ENCODE data around the gene PARVG. TPM values are rescaled to one million over a fixed set of nuclear protein-coding genes. Genes with fewer than 3 reads are reported as not detected.

The PARVG gene
- total and polyA plus RNA-seq, 9 of the 15 experiments (the other 6 are each of a cell fraction or from before 2014, with no cell fraction given), result 0.35 TPM; not detected in 8

- H3K79me2 ChIP-seq (ENCODE audit: control insufficient read depth, insufficient read depth, low read length), result no peaks in the 10 kb centered on the region
- no peak overlapping the region for H3K4me2 ChIP-seq (ENCODE audit: insufficient read depth, low read length)
- 0 out of 3 replicates have a peak, but pooled peaks cover 2% of the 10 kb centered on the region for H3K36me3 ChIP-seq (ENCODE audit: control insufficient read depth, insufficient read depth, low read length)
- BruUV-seq (replicated peaks), result no TSS peak
- intact Hi-C loops (cut with micrococcal nuclease) (no loop called here), in situ Hi-C loops (cut with MboI) (no loop called here)
- H3K9me3 ChIP-seq (replicated peaks; ENCODE audit: control insufficient read depth, insufficient read depth, low read depth, low read length), result no peaks in the 10 kb centered on the region
- H4K20me1 ChIP-seq (replicated peaks; ENCODE audit: control insufficient read depth, insufficient read depth, low read length), result no peaks in the 10 kb centered on the region
- peaks cover 5% of the 10 kb centered on the region for H3K9me1 ChIP-seq (ENCODE audit: control insufficient read depth, insufficient read depth, low read length)
- H3K27me3 ChIP-seq (ENCODE audit: control insufficient read depth in 2 of 2, insufficient read depth in 2 of 2, low read length in 2 of 2), result no peaks in the 10 kb centered on the region
- CTCF ChIA-PET (ENCODE audit: low intra/inter-chr PET ratio), result no interaction called here
- H3K4me3 ChIP-seq, result no peak overlapping the region
- DNase-seq (ENCODE audit: extremely low read depth in 1 of 4, low spot score in 3 of 4) (no peak), FAIRE-seq (no peak), ATAC-seq (no peak)
- no peak overlapping the region for H3K9ac ChIP-seq (ENCODE audit: insufficient read depth in 1 of 2, low read depth in 2 of 2, low read length in 2 of 2)
- POLR2A ChIA-PET, result no interaction called here
- peaks cover 0 to 13% of the 10 kb centered on the region in 2 experiments; a peak in 2 of 5 replicates for H3K4me1 ChIP-seq (replicated peaks in 1 of 2; ENCODE audit: control insufficient read depth in 2 of 2, insufficient read depth in 2 of 2, low read length in 2 of 2)
- 95% methylated on average over 4 of the region's 10 CpGs for WGBS (ENCODE audit: insufficient coverage, low coverage, missing lambda C conversion rate)
- no peak overlapping the region for H2AFZ ChIP-seq (ENCODE audit: low read depth, low read length)
- no peak overlapping the region for H3K27ac ChIP-seq (ENCODE audit: extremely low read depth, low read depth, low read length)
- TF ChIP-seq ZNF133 (CRISPR knock-in tag; IDR thresholded peaks at IDR 0.05) (no peak), ARID3A (IDR thresholded peaks at IDR 0.05; ENCODE audit: borderline replicate concordance, low read depth, low read length) (no peak), HDAC6 (IDR thresholded peaks at IDR 0.05; ENCODE audit: low read depth, low read length) (no peak), BRF1 (IDR thresholded peaks at IDR 0.05; ENCODE audit: borderline replicate concordance, extremely low read depth, insufficient read length) (no peak), MYNN (IDR thresholded peaks at IDR 0.05) (no peak), MYNN (CRISPR knock-in tag; IDR thresholded peaks at IDR 0.05) (no peak), ZEB2 (IDR thresholded peaks at IDR 0.05) (no peak), TBL1XR1 (IDR thresholded peaks at IDR 0.05; ENCODE audit: low read length in 2 of 2) (no peak), NFE2L1 (tag; IDR thresholded peaks at IDR 0.05; ENCODE audit: borderline replicate concordance, low read depth) (no peak), ZBTB12 (CRISPR knock-in tag; IDR thresholded peaks at IDR 0.05) (no peak), ZFP1 (CRISPR knock-in tag; IDR thresholded peaks at IDR 0.05) (no peak), PHB (CRISPR knock-in tag; IDR thresholded peaks at IDR 0.05) (no peak), POLR2AphosphoS2 (IDR thresholded peaks at IDR 0.05; ENCODE audit: low read length) (no peak), NR3C1 (CRISPR knock-in tag; IDR thresholded peaks at IDR 0.05) (no peak)
- TF ChIP-seq, protein P1, sequence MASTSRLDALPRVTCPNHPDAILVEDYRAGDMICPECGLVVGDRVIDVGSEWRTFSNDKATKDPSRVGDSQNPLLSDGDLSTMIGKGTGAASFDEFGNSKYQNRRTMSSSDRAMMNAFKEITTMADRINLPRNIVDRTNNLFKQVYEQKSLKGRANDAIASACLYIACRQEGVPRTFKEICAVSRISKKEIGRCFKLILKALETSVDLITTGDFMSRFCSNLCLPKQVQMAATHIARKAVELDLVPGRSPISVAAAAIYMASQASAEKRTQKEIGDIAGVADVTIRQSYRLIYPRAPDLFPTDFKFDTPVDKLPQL (IDR thresholded peaks at IDR 0.05; ENCODE audit: extremely low read depth, insufficient read length), result no peak
- TF ChIP-seq, protein P2, sequence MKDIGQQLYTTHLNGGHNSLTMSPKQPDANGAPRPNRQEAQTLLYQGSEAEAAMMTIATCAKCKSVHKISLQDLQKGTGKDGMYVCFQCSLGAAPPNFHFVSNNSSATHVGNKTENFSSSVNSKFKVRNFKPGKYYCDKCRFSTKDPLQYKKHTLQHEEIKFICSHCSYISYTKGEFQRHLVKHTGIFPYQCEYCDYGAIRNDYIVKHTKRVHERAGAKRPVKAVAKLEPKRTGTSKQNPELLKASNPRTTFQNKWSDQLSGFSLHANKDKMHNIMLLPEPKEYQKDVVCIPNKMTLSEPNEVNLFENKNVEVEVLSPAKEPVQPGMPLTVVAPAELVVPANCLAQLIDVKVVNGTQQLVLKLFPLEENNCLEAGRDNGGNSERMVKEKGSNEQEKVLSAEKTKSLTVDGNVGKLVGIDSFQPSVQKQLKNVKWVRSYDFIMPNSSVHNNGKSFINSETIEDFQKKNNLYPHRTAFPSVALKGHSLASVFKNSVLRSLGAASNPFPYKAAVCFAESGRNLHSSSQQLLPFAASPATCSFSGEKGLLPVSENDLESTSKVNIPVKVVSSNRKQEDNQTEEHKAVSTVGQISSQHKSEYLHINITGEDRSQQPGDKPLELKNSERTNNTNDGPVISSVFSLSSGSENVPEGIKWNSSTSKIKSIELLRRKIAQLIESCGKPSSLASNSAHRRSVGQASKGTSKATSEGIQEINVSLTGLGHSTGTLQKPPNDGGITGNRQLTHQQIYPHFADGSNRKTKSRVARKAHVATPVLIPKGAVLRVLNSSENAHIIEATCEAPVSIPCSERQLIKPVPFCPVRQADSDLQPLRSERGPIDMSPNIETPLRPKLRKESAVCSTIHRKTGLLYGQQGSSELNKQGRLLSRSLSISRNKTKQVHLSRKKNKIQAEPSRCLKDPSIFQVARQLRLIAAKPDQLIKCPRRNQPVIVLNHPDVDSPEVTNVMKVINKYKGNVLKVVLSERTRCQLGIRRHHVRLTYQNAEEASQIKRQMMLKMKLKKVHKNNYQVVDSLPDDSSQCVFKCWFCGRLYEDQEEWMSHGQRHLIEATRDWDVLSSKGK (CRISPR knock-in tag; IDR thresholded peaks at IDR 0.05), result no peak
These were observed 36.6 kb upstream of the PARVG start for GRCh38 chr22:44144046-44144569.

Measured in K562 (cell line).